ENCODE measurements around the gene PLA2G4F.

PLA2G4F gene

DNA sequence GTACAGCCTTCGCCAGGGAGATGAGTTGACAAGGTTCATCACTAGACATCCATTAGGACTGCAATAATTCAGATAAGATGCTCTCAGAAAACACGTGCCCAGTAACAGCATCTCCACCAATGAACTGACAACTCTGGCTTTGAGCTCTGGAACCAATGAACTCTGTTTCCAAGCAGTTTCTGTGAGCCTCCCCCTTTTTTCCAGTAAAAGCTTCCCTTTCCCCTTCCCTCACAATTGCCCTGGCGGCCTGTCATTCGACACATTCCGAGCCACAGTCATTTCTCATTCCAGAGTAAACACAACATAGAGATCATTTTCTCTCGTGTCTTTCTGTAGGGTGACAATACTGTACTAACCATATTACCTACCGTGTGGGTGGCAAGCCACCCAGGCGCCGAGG is 65.7 kb downstream of the PLA2G4F start:
- TF ChIP-seq, protein P1, sequence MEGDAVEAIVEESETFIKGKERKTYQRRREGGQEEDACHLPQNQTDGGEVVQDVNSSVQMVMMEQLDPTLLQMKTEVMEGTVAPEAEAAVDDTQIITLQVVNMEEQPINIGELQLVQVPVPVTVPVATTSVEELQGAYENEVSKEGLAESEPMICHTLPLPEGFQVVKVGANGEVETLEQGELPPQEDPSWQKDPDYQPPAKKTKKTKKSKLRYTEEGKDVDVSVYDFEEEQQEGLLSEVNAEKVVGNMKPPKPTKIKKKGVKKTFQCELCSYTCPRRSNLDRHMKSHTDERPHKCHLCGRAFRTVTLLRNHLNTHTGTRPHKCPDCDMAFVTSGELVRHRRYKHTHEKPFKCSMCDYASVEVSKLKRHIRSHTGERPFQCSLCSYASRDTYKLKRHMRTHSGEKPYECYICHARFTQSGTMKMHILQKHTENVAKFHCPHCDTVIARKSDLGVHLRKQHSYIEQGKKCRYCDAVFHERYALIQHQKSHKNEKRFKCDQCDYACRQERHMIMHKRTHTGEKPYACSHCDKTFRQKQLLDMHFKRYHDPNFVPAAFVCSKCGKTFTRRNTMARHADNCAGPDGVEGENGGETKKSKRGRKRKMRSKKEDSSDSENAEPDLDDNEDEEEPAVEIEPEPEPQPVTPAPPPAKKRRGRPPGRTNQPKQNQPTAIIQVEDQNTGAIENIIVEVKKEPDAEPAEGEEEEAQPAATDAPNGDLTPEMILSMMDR (IDR thresholded peaks at IDR 0.05; ENCODE audit: extremely low read depth, insufficient read depth, missing control alignments): no peak
- DNase-seq (ENCODE audit: low spot score): no peak
- in situ Hi-C loops (cut with MboI; ENCODE audit: low pct_unique_long_range_greater_than_20kb, low sequenced_read_pairs, unreplicated experiment): no loop called here

DNA sequence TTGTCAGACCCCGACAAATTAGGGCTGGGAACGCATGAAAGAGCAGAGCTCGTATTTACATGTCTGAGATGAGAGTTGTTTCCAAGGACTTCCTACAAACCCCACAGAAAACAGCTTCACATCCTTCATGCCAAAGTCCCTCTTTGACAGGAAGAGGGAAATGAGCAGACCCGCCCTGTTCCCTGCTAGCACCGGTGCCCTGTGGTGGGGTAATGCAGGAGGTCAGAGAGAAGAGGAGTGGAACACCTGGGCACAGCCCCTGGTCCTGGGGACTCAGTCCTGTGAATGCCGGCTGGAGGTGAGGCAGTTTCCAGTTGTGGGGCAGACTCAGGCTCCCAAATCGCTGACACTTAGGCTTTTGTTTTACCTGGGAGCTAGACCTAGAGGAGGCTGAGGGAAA is 66.1 kb downstream of the PLA2G4F start:
- TF ChIP-seq, protein P1 (IDR thresholded peaks at IDR 0.05; ENCODE audit: extremely low read depth, insufficient read depth, missing control alignments): no peak
- in situ Hi-C loops (cut with MboI; ENCODE audit: low pct_unique_long_range_greater_than_20kb, low sequenced_read_pairs, unreplicated experiment): no loop called here

DNA sequence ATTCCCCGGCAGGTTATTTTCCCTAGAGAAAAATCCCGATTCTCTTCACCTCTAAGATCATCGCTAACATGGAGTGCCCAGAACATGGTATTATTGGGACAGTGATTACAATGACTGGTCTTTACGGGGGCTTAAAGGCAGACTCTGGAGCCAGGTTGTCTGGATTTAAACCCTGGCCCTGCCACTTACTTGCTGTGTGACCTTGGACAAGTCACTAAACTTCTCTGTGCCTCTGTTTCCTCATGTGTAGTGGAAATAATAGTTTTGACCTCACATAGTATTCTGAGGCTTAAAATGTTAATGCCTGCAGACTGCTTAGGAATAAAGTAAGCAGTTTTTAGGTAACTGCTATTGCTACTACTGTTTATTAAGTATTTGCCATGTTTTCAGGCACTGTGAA is 66.5 kb downstream of the PLA2G4F start:
- TF ChIP-seq, protein P1 (IDR thresholded peaks at IDR 0.05; ENCODE audit: extremely low read depth, insufficient read depth, missing control alignments): no peak
- DNase-seq (ENCODE audit: low spot score): no peak
- in situ Hi-C loops (cut with MboI; ENCODE audit: low pct_unique_long_range_greater_than_20kb, low sequenced_read_pairs, unreplicated experiment): no loop called here

More for the DNA sequence above, 66.1 kb downstream of the PLA2G4F start:
- DNase-seq (ENCODE audit: low spot score): no peak

All from GM13977 (cell line).